ENCODE data around the gene PKDCC. TPM values are rescaled to one million over a fixed set of nuclear protein-coding genes. Genes with fewer than 3 reads are reported as not detected.
"Not testable (repeated sequence)": the region's sequence is repeated elsewhere in the genome, so short reads cannot be mapped to it uniquely, and the experiment has no call there.

Gene PKDCC
- polyA plus RNA-seq, 4 donors: 293 to 370 (median 363) TPM

GRCh38 chr2:42084231-42084671 is 36.4 kb downstream of the PKDCC start:
- no peak for DNase-seq (ENCODE audit: low read depth in 4 of 4, low spot score in 3 of 4)

- not testable (repeated sequence) for DNase-seq (ENCODE audit: low read depth in 4 of 4, low spot score in 3 of 4)
These were observed 37.2 kb downstream of the PKDCC start for GRCh38 chr2:42085070-42085469.

- DNase-seq (ENCODE audit: low read depth in 4 of 4, low spot score in 3 of 4): no peak
These were observed 38.1 kb downstream of the PKDCC start for GRCh38 chr2:42085706-42086487.

GRCh38 chr2:42086500-42086953 is 38.7 kb downstream of the PKDCC start:
- peak in 1 of 4 donors; percentile 67 for DNase-seq (ENCODE audit: low read depth in 4 of 4, low spot score in 3 of 4)

GRCh38 chr2:42087137-42087856 is 39.5 kb downstream of the PKDCC start:
- DNase-seq (ENCODE audit: low read depth in 4 of 4, low spot score in 3 of 4): no peak

- DNase-seq (ENCODE audit: low read depth in 4 of 4, low spot score in 3 of 4): no peak
These were observed 40.0 kb downstream of the PKDCC start for GRCh38 chr2:42087857-42088195.

GRCh38 chr2:42089340-42089925 is 41.6 kb downstream of the PKDCC start:
- no peak for DNase-seq (ENCODE audit: low read depth in 4 of 4, low spot score in 3 of 4)

GRCh38 chr2:42090216-42090615 is 42.4 kb downstream of the PKDCC start:
- no peak for DNase-seq (ENCODE audit: low read depth in 4 of 4, low spot score in 3 of 4)

GRCh38 chr2:42091671-42092070 is 43.9 kb downstream of the PKDCC start:
- DNase-seq (ENCODE audit: low read depth in 4 of 4, low spot score in 3 of 4): no peak

GRCh38 chr2:42092084-42092996 is 44.5 kb downstream of the PKDCC start:
- no peak for DNase-seq (ENCODE audit: low read depth in 4 of 4, low spot score in 3 of 4)

- no peak for DNase-seq (ENCODE audit: low read depth in 4 of 4, low spot score in 3 of 4)
These were observed 46.3 kb downstream of the PKDCC start for GRCh38 chr2:42094114-42094513.

GRCh38 chr2:42095923-42096408 is 48.1 kb downstream of the PKDCC start:
- DNase-seq (ENCODE audit: low read depth in 4 of 4, low spot score in 3 of 4): peak in 1 of 4 donors; percentile 63

GRCh38 chr2:42096869-42097591 is 49.2 kb downstream of the PKDCC start:
- no peak for DNase-seq (ENCODE audit: low read depth in 4 of 4, low spot score in 3 of 4)

GRCh38 chr2:42098571-42099437 is 51.0 kb downstream of the PKDCC start:
- no peak for DNase-seq (ENCODE audit: low read depth in 4 of 4, low spot score in 3 of 4)

- DNase-seq (ENCODE audit: low read depth in 4 of 4, low spot score in 3 of 4): no peak
These were observed 51.8 kb downstream of the PKDCC start for GRCh38 chr2:42099438-42100173.

- DNase-seq (ENCODE audit: low read depth in 4 of 4, low spot score in 3 of 4): no peak
These were observed 52.9 kb downstream of the PKDCC start for GRCh38 chr2:42100683-42101205.

- DNase-seq (ENCODE audit: low read depth in 4 of 4, low spot score in 3 of 4): no peak
These were observed 53.6 kb downstream of the PKDCC start for GRCh38 chr2:42101206-42102023.
